Spleen (tissue), 7 donors: ENCODE data around the gene SCP2.

Source experiments
- POLR2A ChIP-seq, 3 donors: fragments of 450-650 bp; IDR thresholded peaks; one replicate each; pipeline ENCODE4 v1.5.1; 2017; ENCODE audit warnings: antibody characterized with exemption in 3 of 3, mild to moderate bottlenecking in 1 of 3
- TF ChIP-seq, protein P1 (sequence below), 11 experiments: fragments of 200-600 bp in 7 of 11; fragments of 450-650 bp in 4 of 11; sonication (generic) in 4 of 11; IDR thresholded peaks in 8 of 11; conservative IDR thresholded peaks in 3 of 11; 1 replicate in 7 of 11; 2 replicates in 4 of 11; pipeline versions ENCODE4 v1.4.0 to v1.8.0; 2016 to 2021; ENCODE audit warnings: antibody characterized with exemption in 11 of 11, inconsistent platforms in 4 of 11, mild to moderate bottlenecking in 1 of 11
- donor health status: DM: no; HTN: no; CAD: no; lungs with moderate emphysema.
- donor health status: DM: no; HTN: no; CAD: no.
- donor health status: DM: no; HTN: no; CAD: no.

DNA sequence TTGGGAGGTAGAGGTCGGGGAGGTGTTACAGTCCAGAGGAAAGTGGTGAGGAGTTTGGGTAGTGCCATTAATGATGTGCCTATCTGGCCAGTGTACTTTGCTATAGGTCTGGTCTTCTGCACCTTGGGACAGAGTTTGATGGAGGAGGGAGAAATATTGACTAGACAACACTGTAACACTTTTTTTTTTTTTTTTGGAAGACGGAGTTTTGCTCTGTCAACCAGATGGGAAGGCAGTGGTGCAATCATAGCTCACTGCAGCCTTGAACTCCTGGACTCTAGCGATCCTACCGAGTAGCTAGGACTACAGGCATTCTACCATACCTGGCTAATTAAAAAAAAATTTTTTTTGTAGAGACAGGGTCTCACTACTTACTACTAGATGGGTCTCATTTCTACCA lies 1.9 kb downstream of the SCP2 start:
- TF ChIP-seq, protein P1, sequence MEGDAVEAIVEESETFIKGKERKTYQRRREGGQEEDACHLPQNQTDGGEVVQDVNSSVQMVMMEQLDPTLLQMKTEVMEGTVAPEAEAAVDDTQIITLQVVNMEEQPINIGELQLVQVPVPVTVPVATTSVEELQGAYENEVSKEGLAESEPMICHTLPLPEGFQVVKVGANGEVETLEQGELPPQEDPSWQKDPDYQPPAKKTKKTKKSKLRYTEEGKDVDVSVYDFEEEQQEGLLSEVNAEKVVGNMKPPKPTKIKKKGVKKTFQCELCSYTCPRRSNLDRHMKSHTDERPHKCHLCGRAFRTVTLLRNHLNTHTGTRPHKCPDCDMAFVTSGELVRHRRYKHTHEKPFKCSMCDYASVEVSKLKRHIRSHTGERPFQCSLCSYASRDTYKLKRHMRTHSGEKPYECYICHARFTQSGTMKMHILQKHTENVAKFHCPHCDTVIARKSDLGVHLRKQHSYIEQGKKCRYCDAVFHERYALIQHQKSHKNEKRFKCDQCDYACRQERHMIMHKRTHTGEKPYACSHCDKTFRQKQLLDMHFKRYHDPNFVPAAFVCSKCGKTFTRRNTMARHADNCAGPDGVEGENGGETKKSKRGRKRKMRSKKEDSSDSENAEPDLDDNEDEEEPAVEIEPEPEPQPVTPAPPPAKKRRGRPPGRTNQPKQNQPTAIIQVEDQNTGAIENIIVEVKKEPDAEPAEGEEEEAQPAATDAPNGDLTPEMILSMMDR (IDR thresholded peaks at IDR 0.05 in 8 of 11, conservative IDR thresholded peaks at IDR 0.05 in 3 of 11), result no peak
- no peak for TF ChIP-seq POLR2A (IDR thresholded peaks at IDR 0.05)
